ENCODE results near the gene NPAS4. TPM values are rescaled to one million over a fixed set of nuclear protein-coding genes. Genes with fewer than 3 reads are reported as not detected.

NPAS4 gene
- total RNA-seq, 1 donor from 2014 or later = not detected

DNA sequence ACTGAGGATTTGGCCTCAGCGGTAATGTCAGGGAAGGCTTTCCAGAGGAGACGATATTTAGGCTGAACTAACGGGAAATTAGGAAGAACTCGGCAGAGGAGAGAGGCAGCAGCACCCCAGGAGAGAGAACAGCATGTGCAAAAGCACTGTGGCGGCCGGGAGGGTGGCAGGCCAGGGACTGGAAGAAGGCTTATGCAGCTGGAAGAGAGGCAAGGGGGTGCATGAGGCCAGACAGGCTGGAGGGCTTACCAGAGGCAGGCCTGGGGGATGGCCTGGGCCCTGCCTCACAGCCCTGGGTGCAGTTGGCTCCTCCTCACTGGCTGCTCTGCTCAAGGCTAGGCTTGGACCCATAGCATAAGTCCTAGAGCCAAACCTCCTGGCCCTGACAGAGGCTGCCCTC lies 7.7 kb upstream of the NPAS4 start:
- H3K27ac ChIP-seq = no peak overlapping the region
- intact Hi-C loops (cut with DNase I) = no loop called here

DNA sequence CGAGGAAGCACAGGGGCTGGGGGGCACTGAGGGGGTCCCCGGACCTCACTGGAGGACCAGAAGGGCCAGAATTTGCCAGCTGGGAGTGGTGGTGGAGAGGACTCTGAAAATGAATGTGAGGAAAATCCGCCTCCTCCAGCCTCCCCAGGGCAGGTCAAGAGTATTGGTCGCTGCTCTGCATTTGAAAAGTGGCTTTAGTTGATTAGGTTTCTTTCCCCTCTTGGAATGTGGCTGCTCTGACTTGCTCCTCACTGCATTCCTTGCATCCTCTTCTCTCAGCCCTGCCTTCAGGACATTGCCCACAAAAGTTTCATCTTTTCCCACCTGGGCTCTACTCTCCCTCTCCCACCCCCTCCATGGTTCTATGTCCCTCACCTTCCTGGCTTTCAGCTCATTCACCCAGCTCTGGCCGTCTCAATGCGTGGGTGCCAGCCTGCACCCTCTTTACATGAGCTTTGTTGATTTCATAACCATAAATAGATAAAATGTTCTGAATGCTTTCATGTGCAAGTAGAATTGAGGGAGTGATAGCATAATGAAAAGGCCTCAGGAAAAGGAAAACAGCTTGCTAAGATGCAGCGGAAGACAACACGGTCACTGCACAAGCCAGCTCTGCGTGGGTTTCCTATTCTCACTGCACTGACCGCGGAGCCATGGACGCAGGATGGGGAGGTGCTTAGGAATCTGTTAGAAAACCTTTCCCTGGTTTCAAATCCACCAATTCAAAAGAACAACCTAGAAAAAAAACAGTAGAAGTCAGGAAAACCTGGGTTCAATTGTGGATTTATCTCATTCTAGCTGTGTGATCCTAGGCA lies 6.5 kb upstream of the NPAS4 start:
- intact Hi-C loops (cut with DNase I) = no loop called here
- H3K27ac ChIP-seq = no peak overlapping the region
- H3K4me3 ChIP-seq = no peak overlapping the region
- no peaks in the 10 kb centered on the region for H3K9me3 ChIP-seq
- TF ChIP-seq, protein P1, sequence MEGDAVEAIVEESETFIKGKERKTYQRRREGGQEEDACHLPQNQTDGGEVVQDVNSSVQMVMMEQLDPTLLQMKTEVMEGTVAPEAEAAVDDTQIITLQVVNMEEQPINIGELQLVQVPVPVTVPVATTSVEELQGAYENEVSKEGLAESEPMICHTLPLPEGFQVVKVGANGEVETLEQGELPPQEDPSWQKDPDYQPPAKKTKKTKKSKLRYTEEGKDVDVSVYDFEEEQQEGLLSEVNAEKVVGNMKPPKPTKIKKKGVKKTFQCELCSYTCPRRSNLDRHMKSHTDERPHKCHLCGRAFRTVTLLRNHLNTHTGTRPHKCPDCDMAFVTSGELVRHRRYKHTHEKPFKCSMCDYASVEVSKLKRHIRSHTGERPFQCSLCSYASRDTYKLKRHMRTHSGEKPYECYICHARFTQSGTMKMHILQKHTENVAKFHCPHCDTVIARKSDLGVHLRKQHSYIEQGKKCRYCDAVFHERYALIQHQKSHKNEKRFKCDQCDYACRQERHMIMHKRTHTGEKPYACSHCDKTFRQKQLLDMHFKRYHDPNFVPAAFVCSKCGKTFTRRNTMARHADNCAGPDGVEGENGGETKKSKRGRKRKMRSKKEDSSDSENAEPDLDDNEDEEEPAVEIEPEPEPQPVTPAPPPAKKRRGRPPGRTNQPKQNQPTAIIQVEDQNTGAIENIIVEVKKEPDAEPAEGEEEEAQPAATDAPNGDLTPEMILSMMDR (IDR thresholded peaks at IDR 0.05) = no peak
- H3K36me3 ChIP-seq = no peaks in the 10 kb centered on the region
- ATAC-seq = no peak
- no peaks in the 10 kb centered on the region for H3K4me1 ChIP-seq
- DNase-seq = no peak
- peaks cover 49% of the 10 kb centered on the region for H3K27me3 ChIP-seq

More for the DNA sequence above, 7.7 kb upstream of the NPAS4 start:
- ATAC-seq = no peak
- Histone ChIP-seq H3K4me3 (no peak overlapping the region), H3K36me3 (no peaks in the 10 kb centered on the region), H3K4me1 (peaks cover 5% of the 10 kb centered on the region), H3K9me3 (no peaks in the 10 kb centered on the region), H3K27me3 (peaks cover 45% of the 10 kb centered on the region)
- no peak for DNase-seq
- TF ChIP-seq, protein P1 (IDR thresholded peaks at IDR 0.05) = no peak

DNA sequence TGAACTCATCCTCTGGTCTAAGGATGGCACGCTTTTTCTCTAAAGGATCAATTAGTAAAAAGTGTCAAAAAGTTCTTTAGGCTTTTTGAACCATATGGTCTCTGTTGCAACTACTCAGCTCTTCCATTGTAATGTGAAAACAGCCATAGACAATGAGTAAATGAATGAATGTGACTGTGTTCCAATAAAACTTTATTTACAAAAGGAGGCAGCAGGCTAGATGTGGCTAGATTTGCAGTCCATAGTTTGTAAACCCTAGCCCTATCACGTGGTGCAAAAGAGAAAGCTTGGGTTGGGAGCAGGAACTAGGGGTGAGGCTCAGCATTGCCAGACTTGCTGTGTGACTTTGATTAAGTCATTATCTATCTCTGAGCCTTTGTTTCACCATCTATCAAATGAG lies 5.4 kb upstream of the NPAS4 start:
- intact Hi-C loops (cut with DNase I) = no loop called here
- H3K4me3 ChIP-seq = no peak overlapping the region
- TF ChIP-seq, protein P1 (IDR thresholded peaks at IDR 0.05) = no peak
- no peaks in the 10 kb centered on the region for H3K9me3 ChIP-seq
- DNase-seq = no peak
- H3K4me1 ChIP-seq = no peaks in the 10 kb centered on the region
- H3K36me3 ChIP-seq = no peaks in the 10 kb centered on the region
- no peak overlapping the region for H3K27ac ChIP-seq
- H3K27me3 ChIP-seq = peaks cover 46% of the 10 kb centered on the region
- ATAC-seq = no peak

DNA sequence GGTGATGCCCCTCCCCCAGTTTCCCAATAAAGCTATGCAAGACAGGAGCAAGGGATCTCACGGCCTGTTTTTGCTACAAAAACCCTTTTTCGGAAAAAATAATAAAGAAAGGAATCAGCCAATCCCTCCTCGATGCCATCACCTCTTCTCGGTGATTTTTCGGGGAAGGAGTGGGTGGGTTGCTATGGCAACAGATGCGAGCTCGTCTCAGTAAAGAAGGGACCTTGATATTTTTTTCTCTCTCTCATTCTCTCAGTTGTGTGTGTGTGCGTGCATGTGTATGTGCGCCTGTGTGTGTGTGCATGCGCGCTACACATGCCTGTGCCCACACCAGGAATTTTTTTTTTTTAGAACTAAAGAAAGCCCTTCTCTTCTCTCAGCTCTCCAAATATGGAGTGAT lies 3.8 kb upstream of the NPAS4 start:
- no peak overlapping the region for H3K27ac ChIP-seq
- H3K4me3 ChIP-seq = no peak overlapping the region
- no peaks in the 10 kb centered on the region for H3K36me3 ChIP-seq
- ATAC-seq = no peak
- DNase-seq = no peak
- intact Hi-C loops (cut with DNase I) = no loop called here
- TF ChIP-seq, protein P1 (IDR thresholded peaks at IDR 0.05) = no peak
- no peaks in the 10 kb centered on the region for H3K9me3 ChIP-seq
- peaks cover 37% of the 10 kb centered on the region for H3K27me3 ChIP-seq
- H3K4me1 ChIP-seq = peaks cover 9% of the 10 kb centered on the region

DNA sequence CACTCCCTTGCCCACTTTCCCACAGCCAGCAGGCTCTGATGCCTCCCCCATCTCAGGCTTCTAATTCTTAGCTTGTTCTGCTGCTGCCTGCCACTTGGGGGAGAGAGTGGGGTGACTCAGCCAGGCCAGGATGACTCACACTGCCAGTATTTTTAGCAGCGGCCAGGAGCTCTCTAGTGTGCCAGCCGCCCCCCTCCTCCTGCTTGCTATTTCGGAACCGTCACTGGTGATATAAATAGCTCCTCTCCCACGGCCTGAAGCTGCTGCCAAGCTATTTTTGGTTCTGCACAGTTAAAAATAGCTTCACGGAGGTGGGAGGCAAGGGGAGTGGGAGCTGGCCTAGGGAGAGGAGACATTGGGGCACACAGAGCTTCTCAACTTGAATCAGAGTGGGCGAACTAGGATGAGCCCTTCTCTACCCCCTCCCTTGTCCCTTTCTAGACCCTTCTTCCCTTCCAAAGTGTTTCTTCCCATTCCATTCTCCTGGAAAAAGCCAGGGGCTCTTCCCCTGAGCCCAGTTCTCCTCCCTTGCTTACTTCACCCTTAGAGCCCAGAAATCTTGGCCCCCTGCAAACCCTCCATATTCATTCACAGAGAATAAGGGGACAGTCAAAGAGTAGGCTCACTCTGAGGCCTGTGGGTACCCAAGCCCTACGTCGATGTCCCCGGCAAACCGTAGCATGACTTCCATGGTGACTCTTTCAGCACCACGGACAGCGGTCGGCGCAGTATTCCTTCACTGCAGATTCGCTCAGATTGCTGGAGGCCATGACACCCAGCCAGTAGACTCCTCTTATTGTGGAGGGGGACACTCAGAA lies 2.5 kb upstream of the NPAS4 start:
- ATAC-seq (peak; percentile 35), DNase-seq (no peak)
- Histone ChIP-seq H3K9me3 (no peaks in the 10 kb centered on the region), H3K27me3 (peaks cover 32% of the 10 kb centered on the region), H3K4me3 (no peak overlapping the region), H3K4me1 (peaks cover 9% of the 10 kb centered on the region), H3K36me3 (no peaks in the 10 kb centered on the region), H3K27ac (no peak overlapping the region)
- TF ChIP-seq, protein P1 (IDR thresholded peaks at IDR 0.05) = no peak
- intact Hi-C loops (cut with DNase I) = no loop called here
